Lung microvascular endothelial cell (primary cell): ENCODE results near the gene INTS6. TPM values are rescaled to one million over a fixed set of nuclear protein-coding genes. Genes with fewer than 3 reads are reported as not detected.

Experiments
- DNase-seq, 2 donors: peaks; one replicate each; pipeline versions ENCODE4 v3.0.0 to v3.0.0-alpha.2; 2010; ENCODE audit warnings: low read depth in 2 of 2
- total RNA-seq: library from RNA; depleted of rRNA; stranded (reverse); fragments of >200 nt; gene quantifications from 2 replicates; pipeline ENCODE4 v1.2.1, GENCODE V29; 2014

INTS6 gene
- total RNA-seq, 1 donor from 2014 or later, result 34.3 TPM

DNA sequence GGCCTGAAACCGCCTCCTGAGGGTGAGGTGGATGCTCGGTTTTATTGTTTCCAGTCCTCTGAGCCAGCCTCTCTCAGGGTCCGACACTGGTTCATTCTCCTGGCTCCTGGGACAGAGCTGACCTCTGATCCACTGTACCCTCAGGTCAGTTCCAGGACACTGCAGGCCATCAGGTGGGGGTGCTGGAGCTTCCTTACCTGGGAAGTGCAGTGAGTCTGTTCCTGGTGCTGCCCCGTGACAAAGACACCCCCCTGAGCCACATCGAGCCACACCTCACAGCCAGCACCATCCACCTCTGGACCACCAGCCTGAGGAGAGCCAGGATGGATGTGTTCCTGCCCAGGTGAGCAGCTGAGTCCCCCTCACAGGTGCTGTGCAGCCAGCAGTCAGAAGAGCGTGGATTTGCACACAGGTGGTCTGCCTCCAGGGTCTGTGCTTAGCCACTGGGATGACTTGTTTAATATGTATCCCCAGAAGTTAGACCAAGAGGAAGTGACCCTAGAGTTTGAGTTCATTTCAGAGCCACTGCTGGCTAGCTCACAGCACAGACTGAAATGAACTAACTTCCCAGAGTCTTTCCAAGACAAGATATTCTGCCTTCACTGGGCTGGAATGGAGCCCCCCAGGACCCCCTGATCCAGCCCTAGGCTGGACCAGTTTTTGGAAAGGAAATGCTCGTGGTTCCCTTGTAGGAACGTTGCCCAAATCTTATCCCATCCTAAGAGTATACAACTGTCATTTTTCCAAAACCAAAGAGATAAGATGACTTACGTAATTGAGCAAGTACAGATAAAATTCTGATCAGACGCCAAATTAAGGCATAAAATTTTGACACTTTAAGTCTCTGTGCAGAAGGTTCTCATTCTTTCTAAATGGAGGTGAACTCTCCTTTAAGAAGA lies 104.5 kb downstream of the INTS6 start:
- DNase-seq, result no peak

DNA sequence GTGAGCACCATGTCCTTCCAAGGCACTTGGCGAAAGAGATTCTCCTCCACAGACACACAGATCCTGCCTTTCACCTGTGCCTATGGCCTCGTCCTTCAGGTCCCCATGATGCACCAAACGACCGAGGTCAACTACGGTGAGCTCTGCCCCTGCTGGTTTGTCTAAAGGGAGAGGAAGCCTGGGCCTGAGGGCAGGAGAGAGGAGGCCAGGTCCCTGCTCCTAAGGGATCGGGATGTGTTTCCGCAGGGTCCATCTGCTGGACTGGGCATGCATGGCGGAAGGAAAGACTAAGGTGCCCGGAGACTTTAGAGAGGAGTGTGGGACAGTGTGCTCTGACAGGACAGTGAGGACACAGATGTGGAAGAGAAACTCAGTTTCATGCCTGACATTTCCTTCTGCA lies 105.7 kb downstream of the INTS6 start:
- no peak for DNase-seq

DNA sequence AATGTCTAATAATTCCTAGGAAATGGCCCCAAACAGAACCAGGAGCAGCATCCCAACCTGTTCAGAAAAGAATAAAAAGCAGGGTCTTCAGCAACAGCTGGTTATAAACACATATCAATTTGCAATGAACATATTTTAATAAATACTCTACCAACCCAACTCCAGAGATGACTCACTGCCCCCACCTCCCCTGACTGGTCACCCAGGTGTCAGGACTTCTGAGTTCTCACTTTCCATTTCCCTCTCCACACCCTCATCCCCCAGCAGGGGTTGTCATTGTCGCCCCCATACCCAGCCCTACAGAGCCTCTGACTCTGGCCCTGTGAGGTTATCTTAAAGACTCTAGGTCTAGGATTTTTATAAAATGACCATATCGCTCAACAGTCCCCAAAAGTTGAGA lies 106.4 kb downstream of the INTS6 start:
- no peak for DNase-seq

DNA sequence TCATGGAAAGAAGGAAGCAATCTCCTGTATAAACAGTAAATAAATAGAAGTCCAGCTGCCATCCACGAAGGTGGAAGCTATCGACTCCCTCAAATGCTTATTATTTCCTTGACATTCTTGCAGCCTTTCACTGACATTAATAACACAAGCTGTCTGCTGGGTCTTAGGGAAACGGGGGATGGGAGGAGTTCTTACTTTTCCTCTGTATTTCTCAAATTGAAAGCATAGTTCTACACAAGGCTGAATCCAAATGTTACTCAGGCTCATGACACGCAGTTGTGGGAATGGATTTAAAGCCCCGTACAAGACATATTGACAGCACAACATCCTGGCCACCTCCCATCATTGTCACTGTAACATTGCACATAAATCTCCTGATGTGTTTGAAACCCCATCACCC lies 109.4 kb downstream of the INTS6 start:
- no peak for DNase-seq

DNA sequence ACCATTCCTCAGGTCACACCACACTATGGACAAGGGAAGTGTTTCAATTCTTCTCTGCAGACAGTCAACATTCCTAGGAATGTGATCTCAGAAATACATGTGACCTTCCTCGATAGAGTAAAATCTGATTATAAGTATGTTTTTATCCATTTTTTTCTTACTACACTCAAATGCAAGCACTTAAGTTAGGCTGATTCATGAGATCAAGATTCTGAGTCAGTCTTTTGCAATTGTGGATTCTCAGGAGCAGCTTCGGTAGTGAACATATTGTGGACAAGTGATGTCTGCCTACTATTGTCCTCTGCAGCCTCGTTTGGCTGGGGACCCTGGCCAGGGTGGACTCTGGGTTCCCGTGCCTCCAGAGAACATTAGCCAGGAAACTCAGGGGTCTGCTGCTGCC lies 110.1 kb downstream of the INTS6 start:
- no peak for DNase-seq

DNA sequence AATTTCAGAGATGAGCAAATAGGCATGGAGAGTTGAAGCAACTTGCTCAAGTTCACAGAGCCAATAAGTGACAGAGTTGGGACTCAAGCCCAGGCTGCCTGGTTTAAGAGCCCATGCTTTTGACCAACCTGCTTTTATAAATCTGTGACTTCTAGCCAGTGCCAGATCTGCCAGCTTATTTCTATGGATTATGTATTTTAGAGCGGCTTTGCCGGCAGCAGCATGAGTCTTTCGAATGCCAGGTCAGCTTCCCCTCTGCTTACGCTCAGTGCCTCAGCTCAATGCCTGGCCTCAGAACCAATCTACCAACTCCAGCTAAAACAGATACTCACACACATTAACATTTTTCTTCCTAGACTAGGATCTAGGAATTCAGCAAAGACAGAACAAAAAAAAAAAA lies 111.0 kb downstream of the INTS6 start:
- no peak for DNase-seq

DNA sequence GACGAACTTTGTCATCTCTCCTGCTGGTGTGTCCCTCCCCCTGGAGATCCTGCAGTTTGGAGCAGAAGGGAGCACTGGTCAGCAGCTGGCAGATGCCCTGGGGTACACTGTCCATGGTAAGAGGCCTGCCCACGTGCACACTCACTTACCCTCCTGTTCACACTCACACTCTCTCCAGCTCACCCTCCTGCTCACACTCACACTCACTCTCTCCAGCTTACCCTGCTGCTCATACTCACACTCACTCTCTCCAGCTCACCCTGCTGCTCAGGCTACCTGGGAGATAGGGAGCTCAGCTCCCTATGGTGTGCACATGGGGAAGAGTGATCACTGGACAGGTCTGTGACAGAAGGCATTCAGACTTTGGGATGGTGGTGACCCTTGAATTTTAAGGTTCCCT lies 111.6 kb downstream of the INTS6 start:
- DNase-seq, result no peak

DNA sequence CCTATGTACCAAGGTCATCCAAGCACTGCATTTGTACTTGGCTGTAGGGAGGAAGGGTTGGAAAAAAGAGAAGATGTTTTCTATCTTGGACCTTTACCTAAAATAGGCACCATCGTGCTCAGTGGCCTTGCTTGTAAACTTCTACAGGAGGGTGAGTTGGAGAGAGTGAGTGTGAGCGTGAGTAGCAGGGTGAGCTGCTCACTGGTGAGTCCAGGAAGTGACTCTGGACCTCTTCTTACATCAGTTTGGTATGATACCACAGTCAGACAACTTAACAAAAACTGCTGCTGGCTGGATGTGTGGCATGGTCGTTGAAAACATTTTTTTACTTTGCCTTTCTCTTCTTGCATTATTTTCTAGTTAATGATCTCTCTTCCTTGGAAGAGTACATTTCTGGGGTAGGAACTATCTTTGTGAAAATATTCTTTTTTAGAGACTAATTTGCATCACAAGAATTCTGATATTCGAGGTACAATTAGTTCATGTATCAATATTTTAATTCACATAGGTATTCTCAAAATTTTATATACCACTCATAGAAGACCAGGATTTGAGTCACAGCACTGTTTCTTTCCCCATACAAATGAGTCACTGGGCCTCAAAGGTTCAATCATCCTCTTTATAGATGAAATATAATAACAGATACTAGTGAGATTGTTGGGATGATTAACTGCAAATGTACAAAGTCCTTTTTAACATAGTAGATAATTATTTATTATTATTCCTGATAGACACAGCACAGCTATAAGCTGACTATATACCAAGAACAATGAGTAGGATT lies 112.7 kb downstream of the INTS6 start:
- no peak for DNase-seq

DNA sequence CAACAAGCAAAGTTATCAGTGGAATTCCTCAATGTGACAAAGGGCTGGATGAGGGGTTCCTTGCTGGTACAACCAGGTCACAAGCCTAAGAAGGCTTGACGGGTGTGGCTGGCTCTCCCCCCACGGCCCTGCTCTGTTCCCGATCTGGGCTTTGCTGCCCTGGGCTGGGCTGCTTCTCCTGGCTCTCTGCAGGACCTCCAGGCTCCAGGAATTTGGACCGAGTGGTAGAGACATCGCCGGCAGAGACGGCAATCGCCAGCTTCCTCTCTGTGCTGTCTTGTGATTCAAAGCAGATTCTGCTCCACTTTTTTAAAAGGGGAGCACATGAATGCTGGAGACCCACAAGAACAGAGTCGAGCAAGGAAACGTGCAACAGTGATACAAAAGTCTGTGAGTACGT lies 113.5 kb downstream of the INTS6 start, which contains the start of gene SERPINE3:
TSS of gene SERPINE3 (plus strand) at position 338 of the 400 bp plus-strand sequence. CDS start 1,401 bp downstream, outside the sequence.
- no peak for DNase-seq

DNA sequence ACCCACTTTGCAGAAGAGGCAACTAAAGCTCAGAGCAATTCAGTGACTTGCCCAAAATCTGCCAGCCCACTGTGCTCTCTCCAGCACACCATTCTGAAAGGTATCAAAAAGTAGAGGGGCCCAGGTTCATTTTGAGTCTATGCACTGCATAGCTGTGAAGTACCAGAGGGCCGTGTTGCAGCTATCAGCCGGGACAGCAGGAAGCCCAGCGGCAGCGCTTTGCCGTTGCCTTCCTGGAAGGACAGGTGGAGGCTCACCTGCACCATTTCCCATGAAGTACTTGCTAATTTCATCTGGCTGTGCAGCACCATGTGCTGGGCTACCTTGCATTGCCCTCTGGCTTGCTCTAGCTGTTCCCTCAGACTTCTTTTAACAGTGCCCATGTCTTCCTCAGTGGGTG lies 116.1 kb downstream of the INTS6 start:
- DNase-seq, result no peak

DNA sequence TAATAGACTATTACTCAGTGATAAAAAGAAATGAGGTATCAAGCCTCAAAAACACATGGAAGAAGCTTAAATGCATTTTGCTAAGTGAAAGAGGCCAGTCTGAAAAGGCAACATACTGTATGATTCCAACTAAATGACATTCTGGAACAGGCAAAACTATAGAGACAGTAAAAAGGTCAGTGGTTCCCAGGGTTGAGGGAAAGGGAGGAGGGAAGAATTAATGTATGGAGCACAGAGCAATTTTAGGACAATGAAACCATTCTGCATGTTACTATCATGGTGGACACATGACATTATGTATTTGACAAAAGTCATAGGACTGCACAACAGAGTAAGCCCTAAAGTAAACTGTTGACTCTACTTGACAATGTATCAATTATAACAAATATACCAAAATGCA lies 119.0 kb downstream of the INTS6 start:
- no peak for DNase-seq

DNA sequence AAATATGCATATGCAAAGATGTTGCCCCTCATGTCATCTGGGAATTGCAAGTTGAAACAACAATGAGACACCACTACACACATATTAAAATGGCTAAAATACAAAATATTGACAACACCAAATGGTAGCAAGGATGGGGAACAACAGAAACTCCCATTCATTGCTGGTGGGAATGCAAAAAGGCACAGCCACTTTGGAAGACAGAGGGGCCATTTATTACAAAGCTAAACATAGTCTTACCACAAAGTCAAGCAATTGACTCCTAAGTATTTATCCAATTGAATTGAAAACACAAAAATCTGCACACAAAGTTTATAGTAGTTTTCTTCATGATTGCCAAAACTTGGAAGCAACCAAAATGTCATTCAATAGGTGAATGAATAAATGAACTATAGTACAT lies 119.4 kb downstream of the INTS6 start:
- DNase-seq, result no peak

DNA sequence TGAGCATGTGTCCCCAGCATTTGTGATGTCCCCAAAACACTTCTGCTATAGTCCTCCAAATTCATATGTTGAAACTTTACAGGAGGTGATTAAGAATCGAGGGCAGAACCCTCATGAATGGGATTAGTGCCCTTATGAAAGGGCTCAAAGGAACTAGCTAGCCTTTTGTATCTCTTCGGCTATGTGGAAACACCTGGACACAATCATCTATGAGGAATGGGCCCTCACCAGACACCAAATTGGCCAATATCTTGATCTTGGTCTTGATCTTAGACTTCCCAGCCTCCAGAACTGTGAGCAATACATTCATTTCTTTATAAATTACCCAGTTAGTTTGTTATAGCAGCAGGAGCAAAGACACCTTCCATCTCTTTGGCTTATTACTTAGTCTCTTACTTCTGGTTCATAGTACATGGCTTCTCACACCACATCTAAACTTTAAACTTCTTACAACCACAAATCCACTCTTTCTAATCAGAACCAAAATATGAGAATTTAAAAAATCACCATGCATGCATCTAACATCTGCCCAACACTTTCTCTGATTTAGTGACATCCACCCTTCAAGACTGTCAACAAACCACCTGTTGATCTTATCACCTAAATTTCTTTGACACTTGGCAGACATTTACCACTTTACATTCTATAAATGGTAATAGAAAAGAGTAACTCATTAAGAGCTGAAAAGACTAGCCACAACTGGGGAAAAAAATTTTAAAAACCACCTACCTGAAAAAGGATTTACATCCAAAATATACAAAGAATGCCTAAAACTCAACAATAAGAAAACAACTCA lies 120.1 kb downstream of the INTS6 start:
- no peak for DNase-seq

DNA sequence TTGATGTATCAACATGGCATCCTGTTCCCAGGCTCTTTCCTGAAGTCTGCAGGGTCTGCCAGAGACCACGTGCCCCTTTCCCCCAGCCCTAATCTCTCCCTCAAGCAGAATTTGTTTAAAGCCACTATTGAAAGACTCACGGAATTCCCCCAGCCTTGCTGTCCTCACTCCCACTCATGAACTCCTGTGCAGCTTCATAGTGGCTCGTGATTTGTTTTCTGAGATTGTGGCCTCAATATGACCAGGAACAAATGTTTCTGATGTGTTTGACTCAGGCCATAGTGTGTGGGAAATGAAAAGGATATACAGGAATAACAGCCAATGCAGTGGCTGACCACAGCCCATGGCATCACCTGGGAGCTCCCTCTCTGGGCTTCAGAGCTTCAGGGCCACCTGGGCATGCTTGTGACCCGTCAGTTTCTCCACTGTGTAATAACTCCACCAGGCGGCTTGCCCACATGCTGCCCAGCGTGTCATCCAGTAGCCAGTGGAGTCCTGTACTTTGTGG lies 121.4 kb downstream of the INTS6 start:
- no peak for DNase-seq

DNA sequence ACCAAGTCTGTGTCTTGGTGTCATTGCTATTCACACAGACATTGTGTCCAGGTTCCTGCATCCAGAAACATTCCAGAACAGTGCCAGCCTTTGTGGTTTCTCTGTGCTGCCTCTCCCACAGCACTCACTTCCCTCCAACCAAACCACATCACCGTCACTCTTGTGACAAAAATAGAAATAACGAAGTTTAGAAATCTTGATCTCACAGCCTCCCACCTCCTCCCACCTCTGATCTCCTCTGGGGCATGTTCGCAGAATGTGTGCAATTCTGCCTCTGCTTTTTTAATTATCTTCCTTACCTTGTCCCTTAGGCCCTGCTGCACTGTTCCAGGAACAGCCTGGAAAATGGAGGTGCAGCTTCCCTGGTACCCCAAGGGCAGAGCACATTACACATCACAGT lies 122.0 kb downstream of the INTS6 start:
- DNase-seq, result peak in 1 of 2 donors; percentile 5

DNA sequence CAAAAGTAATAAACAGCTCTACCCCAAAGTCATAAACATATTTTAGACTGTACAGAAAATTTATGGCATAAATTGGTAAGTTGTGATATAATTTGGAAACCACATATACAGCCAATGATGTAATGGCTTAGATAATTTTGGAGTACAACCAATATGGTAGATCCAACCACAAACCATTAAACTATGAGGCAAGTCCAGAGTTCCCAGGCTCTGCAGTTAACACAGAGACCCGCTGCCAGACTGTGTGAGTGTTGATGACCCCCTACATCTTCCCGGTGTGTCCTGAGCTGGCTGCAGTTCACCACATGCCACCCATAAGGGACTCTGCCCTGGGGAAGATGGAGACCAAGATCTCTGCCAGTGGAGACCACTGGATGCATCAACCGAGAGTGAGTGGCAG lies 123.2 kb downstream of the INTS6 start:
- DNase-seq, result no peak

DNA sequence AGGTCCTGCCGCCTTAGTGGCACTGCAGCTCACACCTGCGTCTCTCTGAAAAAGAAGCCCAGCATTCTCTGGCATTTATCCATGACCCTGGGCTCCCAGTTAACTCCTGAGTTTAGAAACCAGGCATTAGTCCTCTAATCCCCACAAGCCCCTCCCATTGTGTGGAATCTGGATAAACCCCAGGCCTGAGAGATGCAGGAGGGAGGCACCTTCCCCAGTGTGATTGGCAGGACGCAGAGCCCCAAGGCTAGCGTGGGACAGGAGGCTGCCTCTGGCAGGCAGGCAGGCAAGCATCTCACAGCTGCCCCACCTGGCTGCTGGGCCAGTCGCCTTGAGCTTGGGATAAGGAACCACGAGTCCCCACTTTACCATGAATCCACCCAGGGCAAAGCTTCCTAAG lies 124.3 kb downstream of the INTS6 start:
- no peak for DNase-seq

DNA sequence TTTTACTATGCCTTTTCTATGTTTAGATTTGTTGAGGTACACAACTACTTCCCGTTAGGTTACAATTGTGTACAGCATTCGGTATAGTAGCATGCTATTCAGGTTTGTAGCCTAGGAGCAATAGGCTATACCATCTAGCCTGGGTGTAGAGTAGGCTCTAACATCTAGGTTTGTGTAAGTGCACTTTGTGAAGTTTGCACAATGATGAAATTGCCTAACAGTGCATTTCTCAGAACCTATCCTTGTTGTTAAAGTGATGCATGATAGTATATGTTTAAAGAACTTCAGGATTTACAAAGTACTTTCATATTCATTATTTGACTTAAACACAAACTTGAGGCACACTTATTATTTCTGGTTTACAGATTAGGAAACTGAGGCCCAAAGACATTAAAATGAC lies 124.9 kb downstream of the INTS6 start:
- no peak for DNase-seq

DNA sequence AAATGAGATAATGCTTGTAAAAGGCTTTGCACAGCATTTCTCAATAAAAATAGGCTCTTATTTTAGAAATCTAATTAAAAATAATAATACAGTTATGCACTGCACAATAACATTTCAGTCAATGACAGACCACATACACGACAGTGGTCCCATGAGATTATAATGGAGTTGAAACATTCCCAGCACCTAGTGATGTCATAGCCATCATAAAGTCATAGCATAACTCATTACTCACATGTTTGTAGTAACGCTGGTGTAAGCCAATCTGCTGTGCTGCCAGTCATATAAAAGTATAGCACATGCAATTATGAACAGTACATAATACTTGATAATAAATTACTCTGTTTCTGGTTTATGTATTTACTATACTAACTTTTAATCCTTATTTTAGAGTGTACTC lies 126.1 kb downstream of the INTS6 start:
- DNase-seq, result no peak

DNA sequence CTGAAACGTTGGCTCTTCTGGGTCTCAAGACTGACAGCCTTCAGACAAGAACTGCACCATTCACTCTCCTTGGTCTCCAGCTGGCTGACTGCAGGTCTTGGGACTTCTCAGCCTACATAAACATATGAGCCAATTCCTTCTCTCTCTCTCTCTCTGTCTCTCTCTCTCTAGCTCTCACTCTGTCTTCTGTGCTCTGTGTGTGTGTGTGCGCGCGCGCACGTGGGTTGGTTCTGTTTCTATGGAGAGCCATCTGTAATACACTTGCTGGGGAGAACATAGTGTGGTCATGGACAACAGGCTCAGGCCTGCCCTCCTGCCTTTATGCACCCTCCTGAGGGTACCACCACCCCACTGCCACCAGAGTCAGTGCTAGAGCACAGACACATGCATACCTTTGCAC lies 127.0 kb downstream of the INTS6 start:
- no peak for DNase-seq

DNA sequence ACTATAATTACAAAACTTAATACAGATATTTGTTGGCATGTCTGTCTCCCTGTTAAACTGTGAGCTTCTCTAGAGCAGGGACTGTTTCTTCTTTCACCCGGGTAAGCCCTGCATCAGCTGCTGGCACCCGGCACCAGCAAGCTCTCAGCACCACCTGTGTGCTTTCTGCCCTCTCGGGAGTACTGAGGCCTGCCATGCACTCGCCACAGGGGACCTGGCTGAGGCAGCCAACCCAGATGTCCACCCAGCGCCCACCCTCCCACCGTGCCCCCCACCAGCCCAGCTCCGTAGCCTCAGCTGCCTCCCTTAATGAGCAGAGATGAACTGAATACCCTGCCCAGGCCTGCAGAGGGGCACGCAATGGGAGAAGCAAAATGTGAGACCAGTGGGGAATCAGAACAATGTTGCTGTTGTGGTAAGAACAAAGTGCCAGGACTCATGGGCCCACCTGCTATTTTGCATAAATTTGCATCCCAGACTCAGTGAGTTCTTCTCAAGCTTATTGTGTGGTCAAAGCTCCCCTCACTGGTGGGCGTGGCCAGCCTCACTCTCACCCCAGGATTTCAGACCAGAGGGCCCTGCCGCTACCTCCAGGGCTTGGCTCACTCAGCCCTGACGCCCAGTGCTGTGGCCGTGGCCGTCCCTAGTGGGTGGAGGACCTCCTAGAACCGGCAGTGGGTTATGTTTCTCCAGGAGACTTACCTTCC lies 128.0 kb downstream of the INTS6 start:
- no peak for DNase-seq
